ENCODE results near the gene S100A9. TPM values are rescaled to one million over a fixed set of nuclear protein-coding genes. Genes with fewer than 3 reads are reported as not detected.
A peak's percentile ranks its signal among the peaks of the same experiment; 100 is the strongest.

The S100A9 gene
- total RNA-seq, 1 experiment from 2014 or later: 126 TPM

- intact Hi-C loops (cut with micrococcal nuclease): no loop called here
- ChIA-PET POLR2A (interaction anchor here (0.7 to 4.3 kb wide), 4 partner anchors 9 to 54 kb away, joined by 3 to 24 read pairs (median 4); partner anchors contain the start of gene S100A9), CTCF (interaction anchor here (0.6 to 28.2 kb wide), 5 partner anchors 12 to 199 kb away, joined by 4 to 1438 read pairs (median 6); partner anchors contain the start of gene S100A9)
- DNase-seq (ENCODE audit: unreplicated experiment): no peak
- BruUV-seq (replicated peaks): no TSS peak
- TF ChIP-seq CTCF (IDR thresholded peaks at IDR 0.05; ENCODE audit: unreplicated experiment): no peak
- no peak overlapping the region for H3K27ac Mint-ChIP-seq (ENCODE audit: low read depth, unreplicated experiment)
- peaks cover 47% of the 10 kb centered on the region for H3K4me1 Mint-ChIP-seq (ENCODE audit: insufficient read depth, unreplicated experiment)
- no peak overlapping the region for H3K4me3 Mint-ChIP-seq (ENCODE audit: unreplicated experiment)
- no peaks in the 10 kb centered on the region for H3K27me3 Mint-ChIP-seq (ENCODE audit: insufficient read depth, unreplicated experiment)
- H3K36me3 Mint-ChIP-seq (ENCODE audit: insufficient read depth, unreplicated experiment): peaks cover 12% of the 10 kb centered on the region
- no peaks in the 10 kb centered on the region for H3K9me3 Mint-ChIP-seq (ENCODE audit: unreplicated experiment)
Measured at GRCh38 chr1:153368495-153368894, 10.8 kb downstream of the S100A9 start.

- Mint-ChIP-seq H3K9me3 (ENCODE audit: unreplicated experiment) (no peaks in the 10 kb centered on the region), H3K4me3 (ENCODE audit: unreplicated experiment) (no peak overlapping the region), H3K27me3 (ENCODE audit: insufficient read depth, unreplicated experiment) (no peaks in the 10 kb centered on the region), H3K4me1 (ENCODE audit: insufficient read depth, unreplicated experiment) (peaks cover 39% of the 10 kb centered on the region), H3K36me3 (ENCODE audit: insufficient read depth, unreplicated experiment) (peaks cover 12% of the 10 kb centered on the region), H3K27ac (ENCODE audit: low read depth, unreplicated experiment) (no peak overlapping the region)
- ChIA-PET CTCF (interaction anchor here (1.3 kb wide), 1 partner anchor 12 kb away, joined by 3 read pairs; no protein-coding TSS in a partner anchor), POLR2A (no interaction called here)
- no peak for DNase-seq (ENCODE audit: unreplicated experiment)
- BruUV-seq (replicated peaks): no TSS peak
- TF ChIP-seq CTCF (IDR thresholded peaks at IDR 0.05; ENCODE audit: unreplicated experiment): no peak
- intact Hi-C loops (cut with micrococcal nuclease): no loop called here
Measured at GRCh38 chr1:153370146-153370545, 12.5 kb downstream of the S100A9 start.

GRCh38 chr1:153371231-153371630, 13.6 kb downstream of the S100A9 start:
- no peak for TF ChIP-seq CTCF (IDR thresholded peaks at IDR 0.05; ENCODE audit: unreplicated experiment)
- H3K4me3 Mint-ChIP-seq (ENCODE audit: unreplicated experiment): no peak overlapping the region
- CTCF ChIA-PET: no interaction called here
- no peaks in the 10 kb centered on the region for H3K9me3 Mint-ChIP-seq (ENCODE audit: unreplicated experiment)
- no TSS peak for BruUV-seq (replicated peaks)
- no peaks in the 10 kb centered on the region for H3K27me3 Mint-ChIP-seq (ENCODE audit: insufficient read depth, unreplicated experiment)
- peaks cover 6% of the 10 kb centered on the region for H3K36me3 Mint-ChIP-seq (ENCODE audit: insufficient read depth, unreplicated experiment)
- intact Hi-C loops (cut with micrococcal nuclease): no loop called here
- POLR2A ChIA-PET: interaction anchor here (0.6 kb wide), 1 partner anchor 1394 kb away, joined by 3 read pairs; no protein-coding TSS in a partner anchor
- no peak for DNase-seq (ENCODE audit: unreplicated experiment)
- H3K4me1 Mint-ChIP-seq (ENCODE audit: insufficient read depth, unreplicated experiment): peaks cover 39% of the 10 kb centered on the region
- peak overlapping the region; percentile 59 for H3K27ac Mint-ChIP-seq (ENCODE audit: low read depth, unreplicated experiment)

GRCh38 chr1:153372571-153372970, 14.9 kb downstream of the S100A9 start:
- no TSS peak for BruUV-seq (replicated peaks)
- Mint-ChIP-seq H3K4me1 (ENCODE audit: insufficient read depth, unreplicated experiment) (peaks cover 39% of the 10 kb centered on the region), H3K36me3 (ENCODE audit: insufficient read depth, unreplicated experiment) (peaks cover 6% of the 10 kb centered on the region), H3K9me3 (ENCODE audit: unreplicated experiment) (no peaks in the 10 kb centered on the region), H3K27me3 (ENCODE audit: insufficient read depth, unreplicated experiment) (no peaks in the 10 kb centered on the region), H3K27ac (ENCODE audit: low read depth, unreplicated experiment) (no peak overlapping the region), H3K4me3 (ENCODE audit: unreplicated experiment) (no peak overlapping the region)
- POLR2A ChIA-PET: interaction anchor here (0.7 to 1.3 kb wide), 4 partner anchors 15 to 28 kb away, joined by 3 to 4 read pairs (median 4); partner anchors contain the start of gene S100A9
- TF ChIP-seq CTCF (IDR thresholded peaks at IDR 0.05; ENCODE audit: unreplicated experiment): no peak
- intact Hi-C loops (cut with micrococcal nuclease): no loop called here
- CTCF ChIA-PET: interaction anchor here (1.1 to 5.7 kb wide), 4 partner anchors 15 to 138 kb away, joined by 3 to 39 read pairs (median 11); partner anchors contain the start of gene S100A9
- DNase-seq (ENCODE audit: unreplicated experiment): no peak

Data from MCF 10A (cell line).